Uterus (tissue), 2 donors: ENCODE measurements around the gene PCGF6.

Experiments used
- CTCF ChIP-seq, 4 experiments: fragments of 200-600 bp in 2 of 4; fragments of 450-650 bp in 2 of 4; sonication (generic) in 2 of 4; IDR thresholded peaks; one replicate each; pipeline ENCODE4 v1.5.1; 2016 to 2019; ENCODE audit warnings: antibody characterized with exemption in 4 of 4, mild to moderate bottlenecking in 2 of 4, moderate library complexity in 1 of 4
- POLR2A ChIP-seq, 2 donors: fragments of 450-650 bp; IDR thresholded peaks; one replicate each; pipeline ENCODE4 v1.6.1; 2016; ENCODE audit warnings: antibody characterized with exemption in 2 of 2, mild to moderate bottlenecking in 1 of 2, moderate library complexity in 1 of 2

GRCh38 chr10:103262229-103262628 lies 88.7 kb downstream of the PCGF6 start:
- no peak for TF ChIP-seq CTCF (IDR thresholded peaks at IDR 0.05)
- TF ChIP-seq POLR2A (IDR thresholded peaks at IDR 0.05), result no peak
